Measurements from ENCODE around the gene TRPM2. TPM values are rescaled to one million over a fixed set of nuclear protein-coding genes. Genes with fewer than 3 reads are reported as not detected.
"Not testable (repeated sequence)": the region's sequence is repeated elsewhere in the genome, so short reads cannot be mapped to it uniquely, and the experiment has no call there.

TRPM2 gene
- total and polyA plus RNA-seq, 10 of the 15 experiments (the other 5 are each of a cell fraction or from before 2014, with no cell fraction given): 0.03 to 9.1 (median 2.6) TPM

- TF ChIP-seq, protein P1, sequence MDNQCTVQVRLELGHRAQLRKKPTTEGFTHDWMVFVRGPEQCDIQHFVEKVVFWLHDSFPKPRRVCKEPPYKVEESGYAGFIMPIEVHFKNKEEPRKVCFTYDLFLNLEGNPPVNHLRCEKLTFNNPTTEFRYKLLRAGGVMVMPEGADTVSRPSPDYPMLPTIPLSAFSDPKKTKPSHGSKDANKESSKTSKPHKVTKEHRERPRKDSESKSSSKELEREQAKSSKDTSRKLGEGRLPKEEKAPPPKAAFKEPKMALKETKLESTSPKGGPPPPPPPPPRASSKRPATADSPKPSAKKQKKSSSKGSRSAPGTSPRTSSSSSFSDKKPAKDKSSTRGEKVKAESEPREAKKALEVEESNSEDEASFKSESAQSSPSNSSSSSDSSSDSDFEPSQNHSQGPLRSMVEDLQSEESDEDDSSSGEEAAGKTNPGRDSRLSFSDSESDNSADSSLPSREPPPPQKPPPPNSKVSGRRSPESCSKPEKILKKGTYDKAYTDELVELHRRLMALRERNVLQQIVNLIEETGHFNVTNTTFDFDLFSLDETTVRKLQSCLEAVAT (IDR thresholded peaks at IDR 0.05): no peak
These were observed 41.3 kb downstream of the TRPM2 start (continued) for GRCh38 chr21:44394733-44395132.

DNA sequence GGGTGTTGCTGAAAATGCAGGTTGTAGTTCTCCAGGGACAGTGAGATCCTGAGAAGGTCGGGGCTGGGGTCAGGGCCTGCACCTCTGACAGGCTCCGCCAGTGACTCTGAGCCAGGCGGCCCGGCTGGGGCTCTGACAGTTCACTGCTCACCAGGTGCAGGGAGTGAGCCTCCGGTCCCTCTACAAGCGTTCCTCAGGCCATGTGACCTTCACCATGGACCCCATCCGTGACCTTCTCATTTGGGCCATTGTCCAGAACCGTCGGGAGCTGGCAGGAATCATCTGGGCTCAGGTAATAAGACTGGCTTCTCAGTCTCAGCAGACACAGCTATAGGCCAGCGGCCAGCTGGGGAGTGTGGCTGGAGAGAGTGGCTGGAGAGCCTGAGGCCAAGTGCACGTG, 41.8 kb downstream of the TRPM2 start:
- no peak for ATAC-seq
- no peaks in the 10 kb centered on the region for H4K20me1 ChIP-seq (ENCODE audit: control insufficient read depth, insufficient read depth)
- intact Hi-C loops (cut with micrococcal nuclease; ENCODE audit: unreplicated experiment): no loop called here
- no peak overlapping the region for H3K9ac ChIP-seq (ENCODE audit: control insufficient read depth, insufficient read depth, low read length)
- SMC1A ChIA-PET (ENCODE audit: uncharacterized antibody, unreplicated experiment): no interaction called here
- H3K27me3 ChIP-seq (replicated peaks in 1 of 2; ENCODE audit: control insufficient read depth in 2 of 2, insufficient read depth in 2 of 2, low read length in 1 of 2): no peaks in the 10 kb centered on the region
- WGBS (ENCODE audit: insufficient coverage, insufficient replicate concordance, low lambda C conversion rate, missing lambda C conversion rate): 45% methylated on average over 11 of the region's 11 CpGs
- no TSS peak for BruUV-seq (replicated peaks)
- no peak overlapping the region for H3K4me3 ChIP-seq
- no peaks in the 10 kb centered on the region for H3K4me1 ChIP-seq (ENCODE audit: control insufficient read depth, insufficient read depth, low read length)
- RAD21 ChIA-PET (ENCODE audit: unreplicated experiment): no interaction called here
- in situ Hi-C loops (cut with MboI): no loop called here
- H3K9me3 ChIP-seq (replicated peaks; ENCODE audit: control insufficient read depth, insufficient read depth, low read length): no peaks in the 10 kb centered on the region
- H3K27ac ChIP-seq (ENCODE audit: control insufficient read depth, insufficient read depth): no peak overlapping the region
- no peak for DNase-seq (ENCODE audit: low read depth, low spot score)
- CTCF ChIA-PET: no interaction called here
- POLR2A ChIA-PET: no interaction called here
- H3K36me3 ChIP-seq (ENCODE audit: control insufficient read depth in 2 of 2, insufficient read depth in 2 of 2, low read length in 1 of 2): no peaks in the 10 kb centered on the region
- H2AFZ ChIP-seq (ENCODE audit: control insufficient read depth, low read depth, low read length): no peak overlapping the region
- H3K4me2 ChIP-seq (ENCODE audit: control insufficient read depth, insufficient read depth): no peak overlapping the region
- no peaks in the 10 kb centered on the region for H3K79me2 ChIP-seq (ENCODE audit: control insufficient read depth, insufficient read depth, low read length)
- TF ChIP-seq JUNB (IDR thresholded peaks at IDR 0.05) (no peak), KLF5 (IDR thresholded peaks at IDR 0.05; ENCODE audit: partially characterized antibody) (no peak), ZNF207 (IDR thresholded peaks at IDR 0.05; ENCODE audit: borderline replicate concordance) (no peak), DPF2 (IDR thresholded peaks at IDR 0.05) (no peak)
- TF ChIP-seq, protein P2, sequence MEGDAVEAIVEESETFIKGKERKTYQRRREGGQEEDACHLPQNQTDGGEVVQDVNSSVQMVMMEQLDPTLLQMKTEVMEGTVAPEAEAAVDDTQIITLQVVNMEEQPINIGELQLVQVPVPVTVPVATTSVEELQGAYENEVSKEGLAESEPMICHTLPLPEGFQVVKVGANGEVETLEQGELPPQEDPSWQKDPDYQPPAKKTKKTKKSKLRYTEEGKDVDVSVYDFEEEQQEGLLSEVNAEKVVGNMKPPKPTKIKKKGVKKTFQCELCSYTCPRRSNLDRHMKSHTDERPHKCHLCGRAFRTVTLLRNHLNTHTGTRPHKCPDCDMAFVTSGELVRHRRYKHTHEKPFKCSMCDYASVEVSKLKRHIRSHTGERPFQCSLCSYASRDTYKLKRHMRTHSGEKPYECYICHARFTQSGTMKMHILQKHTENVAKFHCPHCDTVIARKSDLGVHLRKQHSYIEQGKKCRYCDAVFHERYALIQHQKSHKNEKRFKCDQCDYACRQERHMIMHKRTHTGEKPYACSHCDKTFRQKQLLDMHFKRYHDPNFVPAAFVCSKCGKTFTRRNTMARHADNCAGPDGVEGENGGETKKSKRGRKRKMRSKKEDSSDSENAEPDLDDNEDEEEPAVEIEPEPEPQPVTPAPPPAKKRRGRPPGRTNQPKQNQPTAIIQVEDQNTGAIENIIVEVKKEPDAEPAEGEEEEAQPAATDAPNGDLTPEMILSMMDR (IDR thresholded peaks at IDR 0.05 in 2 of 3, conservative IDR thresholded peaks at IDR 0.05 in 1 of 3; ENCODE audit: control insufficient read depth in 2 of 3, extremely low read depth in 1 of 3, insufficient read depth in 1 of 3, low read depth in 3 of 3, low read length in 3 of 3): no peak
- no peak for FAIRE-seq

DNA sequence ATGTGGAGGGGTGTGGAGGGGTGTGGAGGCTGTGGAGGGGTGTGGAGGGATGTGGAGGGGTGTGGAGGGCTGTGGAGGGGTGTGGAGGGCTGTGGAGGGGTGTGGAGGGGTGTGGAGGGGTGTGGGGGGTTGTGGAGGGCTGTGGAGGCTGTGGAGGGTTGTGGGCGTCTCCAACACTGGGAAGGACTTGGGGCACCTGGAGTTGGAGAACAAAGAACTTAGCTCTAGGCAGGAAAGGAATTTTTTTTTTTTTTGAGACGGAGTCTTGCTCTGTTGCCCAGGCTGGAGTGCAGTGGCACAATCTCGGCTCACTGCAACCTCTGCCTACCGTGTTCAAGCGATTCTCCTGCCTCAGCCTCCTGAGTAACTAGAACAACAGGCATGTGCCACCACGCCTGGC, 43.4 kb downstream of the TRPM2 start:
- FAIRE-seq; intact Hi-C loops (cut with micrococcal nuclease; ENCODE audit: unreplicated experiment); ATAC-seq; in situ Hi-C loops (cut with MboI); H3K4me3 ChIP-seq; POLR2A ChIA-PET; H3K36me3 ChIP-seq (ENCODE audit: control insufficient read depth in 2 of 2, insufficient read depth in 2 of 2, low read length in 1 of 2); H3K4me1 ChIP-seq (ENCODE audit: control insufficient read depth, insufficient read depth, low read length); H3K4me2 ChIP-seq (ENCODE audit: control insufficient read depth, insufficient read depth); BruUV-seq (replicated peaks); SMC1A ChIA-PET (ENCODE audit: uncharacterized antibody, unreplicated experiment); H3K27me3 ChIP-seq (replicated peaks in 1 of 2; ENCODE audit: control insufficient read depth in 2 of 2, insufficient read depth in 2 of 2, low read length in 1 of 2); H4K20me1 ChIP-seq (ENCODE audit: control insufficient read depth, insufficient read depth); H3K9ac ChIP-seq (ENCODE audit: control insufficient read depth, insufficient read depth, low read length); RAD21 ChIA-PET (ENCODE audit: unreplicated experiment); CTCF ChIA-PET; H2AFZ ChIP-seq (ENCODE audit: control insufficient read depth, low read depth, low read length); DNase-seq (ENCODE audit: low read depth, low spot score); H3K9me3 ChIP-seq (replicated peaks; ENCODE audit: control insufficient read depth, insufficient read depth, low read length); H3K27ac ChIP-seq (ENCODE audit: control insufficient read depth, insufficient read depth); H3K79me2 ChIP-seq (ENCODE audit: control insufficient read depth, insufficient read depth, low read length): not testable (repeated sequence)
- 46% methylated on average over 5 of the region's 6 CpGs for WGBS (ENCODE audit: insufficient coverage, insufficient replicate concordance, low lambda C conversion rate, missing lambda C conversion rate)
